GM12892 (cell line): ENCODE measurements around the gene HSD17B2.

Experiments used
- POLR2A ChIP-seq: IDR thresholded peaks from 2 replicates; pipeline ENCODE4 v1.6.1; 2011; ENCODE audit warnings: low read depth, low read length, control low read depth
- POLR2AphosphoS5 ChIP-seq: IDR thresholded peaks from 2 replicates; pipeline ENCODE4 v1.6.1; 2011; ENCODE audit warnings: low read depth, low read length, control low read depth
- TAF1 ChIP-seq: IDR thresholded peaks from 2 replicates; pipeline ENCODE4 v1.6.1; 2011; ENCODE audit warnings: low read depth, mild to moderate bottlenecking, control low read depth, low read length, borderline replicate concordance

- no peak for TF ChIP-seq POLR2A
- no peak for TF ChIP-seq TAF1
- TF ChIP-seq POLR2AphosphoS5: no peak
These were observed 7.1 kb downstream of the HSD17B2 start for GRCh38 chr16:82042144-82042543.
